CD4-positive, alpha-beta memory T cell (primary cell): ENCODE data around the gene CTAGE1. TPM values are rescaled to one million over a fixed set of nuclear protein-coding genes. Genes with fewer than 3 reads are reported as not detected.
"Not testable (repeated sequence)": the region's sequence is repeated elsewhere in the genome, so short reads cannot be mapped to it uniquely, and the experiment has no call there.

ENCODE experiments used
- CTCF ChIA-PET: fragments of 350-600 bp; sonication (Branson Sonifier 250); formaldehyde crosslinking; loops from one replicate; lab custom pipeline; 2021; ENCODE audit warnings: inconsistent platforms; ENCODE audit not compliant: partially characterized antibody; lab: Charles Lee
- POLR2A ChIA-PET: fragments of 350-600 bp; sonication (Branson Sonifier 250); formaldehyde crosslinking; loops from one replicate; lab custom pipeline; 2021; ENCODE audit not compliant: partially characterized antibody; lab: Charles Lee
- DNase-seq, 5 donors: peaks; one replicate each; pipeline versions ENCODE4 v3.0.0 to v3.0.0-alpha.2; 2020 to 2022; ENCODE audit warnings: mixed read lengths in 1 of 5
- H3K27ac ChIP-seq: one replicate; pipeline ENCODE4 v1.7.0; 2013; ENCODE audit warnings: low read depth, low read length
- H3K27me3 ChIP-seq: 2 replicates; pipeline ENCODE4 v1.7.0; 2013; ENCODE audit warnings: mild to moderate bottlenecking, low read length, moderate library complexity; ENCODE audit not compliant: insufficient read depth
- H3K36me3 ChIP-seq: 2 replicates; pipeline ENCODE4 v1.7.0; 2013; ENCODE audit warnings: mild to moderate bottlenecking, low read length, moderate library complexity; ENCODE audit not compliant: insufficient read depth
- H3K4me1 ChIP-seq: 2 replicates; pipeline ENCODE4 v1.7.0; 2013; ENCODE audit warnings: mild to moderate bottlenecking, low read length, moderate library complexity; ENCODE audit not compliant: insufficient read depth
- H3K4me3 ChIP-seq, 2 donors: one replicate each; pipeline ENCODE4 v1.7.0; 2013; ENCODE audit warnings: low read length in 2 of 2, mild to moderate bottlenecking in 1 of 2
- H3K9me3 ChIP-seq, 2 donors: one replicate each; pipeline ENCODE4 v1.7.0; 2013; ENCODE audit warnings: low read length in 2 of 2, control low read depth in 1 of 2; ENCODE audit not compliant: control insufficient read depth in 1 of 2
- H3K27ac Mint-ChIP-seq, 7 donors: one replicate each; pipeline ENCODE4 v1.8.0; 2020 to 2021; ENCODE audit warnings: mixed read lengths in 7 of 7, mild to moderate bottlenecking in 6 of 7, inconsistent platforms in 3 of 7, moderate library complexity in 3 of 7
- H3K27me3 Mint-ChIP-seq, 2 donors: one replicate each; pipeline ENCODE4 v1.8.0; 2020 to 2021; ENCODE audit warnings: mixed read lengths in 2 of 2
- H3K36me3 Mint-ChIP-seq, 2 donors: one replicate each; pipeline ENCODE4 v1.8.0; 2020 to 2021; ENCODE audit warnings: mixed read lengths in 2 of 2, inconsistent platforms in 1 of 2, mild to moderate bottlenecking in 1 of 2
- H3K4me1 Mint-ChIP-seq, 4 donors: one replicate each; pipeline ENCODE4 v1.8.0; 2020 to 2021; ENCODE audit warnings: mixed read lengths in 4 of 4, mild to moderate bottlenecking in 1 of 4
- H3K4me3 Mint-ChIP-seq, 8 donors: one replicate each; pipeline ENCODE4 v1.8.0; 2020 to 2021; ENCODE audit warnings: mixed read lengths in 8 of 8, mild to moderate bottlenecking in 7 of 8, moderate library complexity in 6 of 8, inconsistent platforms in 3 of 8
- H3K9me3 Mint-ChIP-seq, 8 donors: one replicate each; pipeline ENCODE4 v1.8.0; 2020 to 2021; ENCODE audit warnings: mixed read lengths in 8 of 8, mild to moderate bottlenecking in 5 of 8, inconsistent platforms in 3 of 8, moderate library complexity in 1 of 8
- intact Hi-C: fragments of 100-400 bp; cut with micrococcal nuclease; formaldehyde crosslinking; loops from one replicate; pipeline ENCODE4 v1.15.1; 2023
- polyA plus RNA-seq, 2 donors: library from polyadenylated mRNA; unstranded; fragments of 300-500 nt; fragmentation: Illumina TruSeq; gene quantifications; one replicate each; pipeline ENCODE4 v1.2.3, GENCODE V29; 2021
- total RNA-seq, 2 experiments: library from RNA; stranded (reverse); gene quantifications; one replicate each; pipeline ENCODE4 v1.2.3, GENCODE V29; 2021

CTAGE1 gene
- total and polyA plus RNA-seq, 4 experiments from 2014 or later: not detected

DNA sequence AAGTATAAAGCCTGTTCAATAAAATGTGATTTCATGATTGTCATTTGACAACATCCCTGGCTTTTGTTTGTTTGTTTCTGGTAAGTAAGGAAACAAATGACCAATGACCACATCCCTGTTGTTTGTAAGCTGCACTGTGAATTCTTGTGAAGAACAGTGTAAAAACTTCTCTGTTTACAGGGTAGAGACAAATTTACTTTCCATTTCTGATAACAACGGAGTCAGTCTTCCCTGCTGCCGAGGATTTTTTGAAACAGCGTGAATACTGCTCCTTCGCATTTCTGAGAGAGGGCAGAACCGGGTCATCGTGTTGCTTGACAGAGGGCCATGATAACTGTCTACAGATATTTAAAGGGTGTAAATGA lies 38.4 kb upstream of the CTAGE1 start:
- CTCF ChIA-PET: no interaction called here
- H3K36me3 ChIP-seq: no peaks in the 10 kb centered on the region
- no peaks in the 10 kb centered on the region for H3K36me3 Mint-ChIP-seq

DNA sequence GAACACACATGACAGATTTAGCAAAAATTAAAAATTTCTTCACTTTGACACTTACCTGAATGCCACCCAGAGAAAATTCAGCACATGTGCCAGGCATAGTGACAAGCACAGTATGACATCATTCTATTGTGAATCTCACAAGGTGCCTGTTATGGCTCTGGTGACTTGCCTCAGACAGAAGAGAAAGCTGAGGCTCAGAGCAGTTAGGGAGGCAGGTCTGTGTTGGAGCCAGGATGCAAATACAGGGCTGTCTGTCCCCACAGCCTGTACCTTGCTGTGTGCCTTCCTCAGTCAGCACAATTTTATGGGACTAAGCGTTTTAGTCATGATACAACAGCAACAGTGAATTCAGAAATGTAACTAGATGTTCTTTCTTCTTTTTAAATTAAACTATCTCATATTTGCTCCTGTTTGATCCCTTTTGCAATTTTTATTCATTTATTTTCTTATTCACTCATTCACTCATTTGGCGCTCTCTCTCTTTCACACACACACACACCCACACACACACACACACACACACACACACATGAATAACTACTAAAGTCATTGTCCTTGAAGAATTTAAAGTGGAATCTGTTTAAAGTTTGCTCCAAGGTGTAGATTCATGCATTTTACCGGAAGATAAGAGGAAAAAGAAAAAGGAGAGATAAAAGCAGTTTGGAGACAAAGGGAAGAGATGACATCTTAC lies 37.9 kb upstream of the CTAGE1 start:
- POLR2A ChIA-PET: no interaction called here
- Mint-ChIP-seq H3K36me3 (no peaks in the 10 kb centered on the region), H3K27me3 (peaks cover 1 to 2% of the 10 kb centered on the region in 2 donors), H3K4me1 (peaks cover 0 to 7% (median under 1%) of the 10 kb centered on the region in 4 donors), H3K9me3 (peaks cover 0 to 13% (median under 1%) of the 10 kb centered on the region in 8 donors), H3K27ac (no peak overlapping the region), H3K4me3 (no peak overlapping the region)
- H3K9me3 ChIP-seq: no peaks in the 10 kb centered on the region
- H3K36me3 ChIP-seq: no peaks in the 10 kb centered on the region
- DNase-seq: no peak
- no peaks in the 10 kb centered on the region for H3K4me1 ChIP-seq
- no peak overlapping the region for H3K4me3 ChIP-seq
- no peaks in the 10 kb centered on the region for H3K27me3 ChIP-seq
- CTCF ChIA-PET: no interaction called here
- H3K27ac ChIP-seq: no peak overlapping the region
- intact Hi-C loops: no loop called here

More for the DNA sequence above, 38.4 kb upstream of the CTAGE1 start:
- no peaks in the 10 kb centered on the region for H3K9me3 ChIP-seq
- no peak overlapping the region for H3K27ac ChIP-seq
- intact Hi-C loops: no loop called here
- no peaks in the 10 kb centered on the region for H3K4me1 ChIP-seq
- no peak overlapping the region for H3K4me3 Mint-ChIP-seq
- no peak for DNase-seq
- POLR2A ChIA-PET: no interaction called here
- H3K4me1 Mint-ChIP-seq: peaks cover 0 to 7% (median under 1%) of the 10 kb centered on the region in 4 donors
- no peak overlapping the region for H3K27ac Mint-ChIP-seq
- no peaks in the 10 kb centered on the region for H3K27me3 ChIP-seq
- no peak overlapping the region for H3K4me3 ChIP-seq
- H3K9me3 Mint-ChIP-seq: peaks cover 0 to 8% (median 1%) of the 10 kb centered on the region in 8 donors
- peaks cover 1 to 2% of the 10 kb centered on the region in 2 donors for H3K27me3 Mint-ChIP-seq

DNA sequence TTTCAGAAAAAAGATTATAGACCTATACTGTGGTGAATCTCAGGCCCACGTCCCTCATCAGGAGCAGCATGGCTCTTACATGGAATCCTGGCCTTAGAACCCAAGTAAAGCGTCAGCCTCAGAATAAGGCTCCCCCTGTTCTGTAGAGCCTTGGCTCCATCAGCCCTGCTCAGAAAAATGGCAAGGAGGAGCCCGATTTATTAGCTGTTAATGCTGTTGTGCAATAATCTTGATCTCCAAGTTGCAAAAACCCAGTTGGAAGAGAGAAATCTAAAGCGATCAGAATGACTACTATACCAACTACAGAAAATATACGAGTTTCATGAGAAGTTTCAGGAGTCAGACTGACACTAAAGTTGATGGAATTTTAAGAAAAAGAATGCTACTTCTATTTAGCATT lies 35.6 kb upstream of the CTAGE1 start:
- Histone ChIP-seq H3K36me3 (no peaks in the 10 kb centered on the region), H3K27me3 (no peaks in the 10 kb centered on the region), H3K4me1 (no peaks in the 10 kb centered on the region), H3K27ac (no peak overlapping the region), H3K9me3 (no peaks in the 10 kb centered on the region), H3K4me3 (no peak overlapping the region)
- peaks cover 3 to 29% (median 16%) of the 10 kb centered on the region in 8 donors for H3K9me3 Mint-ChIP-seq
- intact Hi-C loops: no loop called here
- no peak for DNase-seq
- no peak overlapping the region for H3K27ac Mint-ChIP-seq
- H3K27me3 Mint-ChIP-seq: no peaks in the 10 kb centered on the region
- H3K4me3 Mint-ChIP-seq: no peak overlapping the region
- ChIA-PET POLR2A (no interaction called here), CTCF (no interaction called here)
- peaks cover 0 to 7% (median under 1%) of the 10 kb centered on the region in 4 donors for H3K4me1 Mint-ChIP-seq
- no peaks in the 10 kb centered on the region for H3K36me3 Mint-ChIP-seq

DNA sequence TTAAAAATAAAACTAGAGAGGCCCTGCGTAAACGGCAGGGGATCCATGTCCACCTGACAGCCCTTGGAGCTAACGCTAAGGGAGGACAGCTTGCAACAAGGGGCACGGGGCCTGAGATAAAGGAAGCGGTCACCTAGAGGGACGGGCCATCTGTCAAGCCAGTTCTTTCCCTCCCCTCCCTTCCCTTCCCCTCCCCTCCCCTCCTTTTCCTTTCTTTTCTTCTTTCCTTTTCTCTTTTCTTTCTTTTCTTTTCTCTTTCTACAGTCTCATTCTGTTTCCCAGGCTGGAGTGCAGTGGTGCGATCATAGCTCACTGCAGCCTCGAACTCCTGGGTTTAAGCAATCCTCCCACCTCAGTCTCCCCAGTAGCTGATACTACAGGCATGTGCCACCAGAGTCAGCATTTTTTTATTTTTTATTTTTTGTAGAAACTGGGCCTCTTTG lies 34.5 kb upstream of the CTAGE1 start:
- no peak overlapping the region for H3K4me3 Mint-ChIP-seq
- H3K4me1 ChIP-seq: no peaks in the 10 kb centered on the region
- no peak for DNase-seq
- H3K36me3 ChIP-seq: no peaks in the 10 kb centered on the region
- intact Hi-C loops: no loop called here
- H3K27ac ChIP-seq: no peak overlapping the region
- POLR2A ChIA-PET: no interaction called here
- peaks cover 0 to 7% (median under 1%) of the 10 kb centered on the region in 4 donors for H3K4me1 Mint-ChIP-seq
- no peaks in the 10 kb centered on the region for H3K27me3 ChIP-seq
- H3K9me3 Mint-ChIP-seq: peaks cover 3 to 29% (median 17%) of the 10 kb centered on the region in 8 donors
- H3K36me3 Mint-ChIP-seq: no peaks in the 10 kb centered on the region
- H3K27me3 Mint-ChIP-seq: no peaks in the 10 kb centered on the region
- H3K27ac Mint-ChIP-seq: peak overlapping the region in 1 of 7 donors; percentile 27
- H3K9me3 ChIP-seq: no peaks in the 10 kb centered on the region
- CTCF ChIA-PET: no interaction called here
- H3K4me3 ChIP-seq: no peak overlapping the region

DNA sequence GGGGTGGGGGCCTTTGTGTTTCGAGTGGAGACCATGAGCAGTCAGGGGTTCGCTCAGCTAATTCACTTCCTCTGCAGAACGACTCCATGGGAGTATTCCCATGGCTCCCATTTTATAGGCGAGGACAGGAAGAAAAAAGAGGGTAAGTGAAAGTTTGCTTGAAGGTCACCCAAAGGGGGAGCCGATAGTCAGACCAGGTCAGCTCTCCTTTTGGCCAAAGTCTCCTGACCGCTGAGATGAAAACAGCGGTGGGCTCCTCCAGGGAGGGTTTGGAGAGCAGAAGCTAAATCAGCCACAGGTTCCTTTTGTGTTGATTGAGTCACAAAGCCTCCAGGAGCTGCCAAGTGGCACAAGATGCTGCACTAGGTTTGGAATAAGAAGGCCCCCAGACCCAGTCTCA lies 34.1 kb upstream of the CTAGE1 start:
- no peak overlapping the region for H3K27ac Mint-ChIP-seq
- DNase-seq: no peak
- no peak overlapping the region for H3K4me3 Mint-ChIP-seq
- Histone ChIP-seq H3K27ac (no peak overlapping the region), H3K4me3 (no peak overlapping the region), H3K9me3 (no peaks in the 10 kb centered on the region), H3K27me3 (no peaks in the 10 kb centered on the region), H3K36me3 (no peaks in the 10 kb centered on the region), H3K4me1 (no peaks in the 10 kb centered on the region)
- peaks cover 3 to 29% (median 17%) of the 10 kb centered on the region in 8 donors for H3K9me3 Mint-ChIP-seq
- ChIA-PET CTCF (no interaction called here), POLR2A (no interaction called here)
- intact Hi-C loops: no loop called here
- H3K27me3 Mint-ChIP-seq: no peaks in the 10 kb centered on the region
- H3K36me3 Mint-ChIP-seq: no peaks in the 10 kb centered on the region
- H3K4me1 Mint-ChIP-seq: peaks cover 0 to 7% (median under 1%) of the 10 kb centered on the region in 4 donors

DNA sequence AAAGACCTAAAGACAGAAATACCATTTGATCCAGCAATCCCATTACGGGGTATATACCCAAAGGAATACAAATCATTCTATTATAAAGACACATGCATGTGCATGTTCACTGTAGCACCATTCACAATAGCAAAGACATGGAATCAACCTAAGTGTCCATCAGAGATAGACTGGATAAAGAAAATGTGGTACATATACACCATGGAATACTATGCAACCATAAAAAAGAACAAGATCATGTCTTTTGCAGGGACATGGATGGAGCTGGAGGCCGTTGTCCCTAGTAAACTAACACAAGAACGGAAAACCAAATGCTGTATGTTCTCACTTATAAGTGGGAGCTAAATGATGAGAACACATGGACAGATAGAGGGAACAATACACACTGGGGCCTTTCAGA lies 33.1 kb upstream of the CTAGE1 start:
- POLR2A ChIA-PET, H3K27ac Mint-ChIP-seq: not testable (repeated sequence)
- CTCF ChIA-PET: interaction anchor here (0.8 kb wide), 1 partner anchor 11 kb away, joined by 3 read pairs; no protein-coding TSS in a partner anchor

DNA sequence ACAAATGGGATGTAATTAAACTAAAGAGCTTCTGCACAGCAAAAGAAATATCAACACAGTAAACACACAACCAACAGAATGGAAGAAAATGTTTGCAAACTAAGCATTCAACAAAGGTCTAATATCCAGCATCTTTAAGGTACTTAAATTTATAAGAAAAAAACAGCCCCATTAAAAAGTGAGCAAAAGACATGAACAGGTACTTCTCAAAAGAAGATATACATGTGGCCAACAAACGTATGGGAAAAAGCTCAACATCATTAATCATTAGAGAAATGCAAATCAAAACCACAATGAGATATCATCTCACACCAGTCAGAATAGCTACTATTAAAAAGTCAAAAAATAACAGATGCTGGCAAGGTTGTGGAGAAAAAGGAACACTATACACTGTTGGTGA lies 32.6 kb upstream of the CTAGE1 start:
- DNase-seq, H3K4me3 ChIP-seq, H3K27me3 Mint-ChIP-seq, H3K9me3 ChIP-seq, H3K27me3 ChIP-seq, H3K36me3 Mint-ChIP-seq, H3K4me1 ChIP-seq, H3K36me3 ChIP-seq, H3K4me3 Mint-ChIP-seq, POLR2A ChIA-PET, H3K27ac ChIP-seq, H3K4me1 Mint-ChIP-seq, intact Hi-C loops: not testable (repeated sequence)
- Mint-ChIP-seq H3K27ac (peak overlapping the region in 1 of 7 donors; percentile 30), H3K9me3 (peaks cover 3 to 32% (median 20%) of the 10 kb centered on the region in 8 donors)
- CTCF ChIA-PET: interaction anchor here (0.8 kb wide), 1 partner anchor 10 kb away, joined by 3 read pairs; no protein-coding TSS in a partner anchor

More for the DNA sequence above, 33.1 kb upstream of the CTAGE1 start:
- H3K36me3 Mint-ChIP-seq, H3K27me3 ChIP-seq, H3K36me3 ChIP-seq, H3K4me3 Mint-ChIP-seq, H3K27me3 Mint-ChIP-seq, H3K4me3 ChIP-seq, H3K27ac ChIP-seq, H3K9me3 ChIP-seq, intact Hi-C loops, DNase-seq, H3K4me1 Mint-ChIP-seq, H3K4me1 ChIP-seq: not testable (repeated sequence)
- peaks cover 3 to 32% (median 20%) of the 10 kb centered on the region in 8 donors for H3K9me3 Mint-ChIP-seq
